Hematopoietic multipotent progenitor cell (in vitro differentiated cells): ENCODE measurements around the gene TRAF3IP1. TPM values are rescaled to one million over a fixed set of nuclear protein-coding genes. Genes with fewer than 3 reads are reported as not detected.

Experiments used
- DNase-seq, 3 donors: peaks; one replicate each; pipeline ENCODE4 v3.0.0-alpha.2; 2011 to 2015; ENCODE audit warnings: low read depth in 2 of 3, low spot score in 2 of 3
- total RNA-seq: library from RNA; depleted of rRNA; stranded (reverse); fragments of >200 nt; gene quantifications from one replicate; pipeline ENCODE4 v1.2.3, GENCODE V29; 2012

Gene TRAF3IP1
- total RNA-seq, 1 donor: 4.8 TPM

GRCh38 chr2:238286987-238287736 is 33.2 kb upstream of the TRAF3IP1 start:
- no peak for DNase-seq

GRCh38 chr2:238287737-238288649 is 32.3 kb upstream of the TRAF3IP1 start, which contains the start of gene PER2:
Gene PER2 (minus strand): TSS chr2:238288610. CDS start chr2:238277936, 10,674 bp downstream.
- DNase-seq: peak in 2 of 3 donors; percentile 83 to 87

- DNase-seq: peak; percentile 95 to 99 (median 99)
Measured at GRCh38 chr2:238288650-238289573, 31.4 kb upstream of the TRAF3IP1 start.

GRCh38 chr2:238289574-238289973 is 30.7 kb upstream of the TRAF3IP1 start:
- no peak for DNase-seq

GRCh38 chr2:238290091-238290509 is 30.2 kb upstream of the TRAF3IP1 start:
- no peak for DNase-seq

GRCh38 chr2:238290715-238291549 is 29.4 kb upstream of the TRAF3IP1 start:
- DNase-seq: no peak

GRCh38 chr2:238291550-238292281 is 28.6 kb upstream of the TRAF3IP1 start:
- no peak for DNase-seq

GRCh38 chr2:238294046-238294392 is 26.3 kb upstream of the TRAF3IP1 start:
- no peak for DNase-seq

- DNase-seq: no peak
Measured at GRCh38 chr2:238294393-238295143, 25.8 kb upstream of the TRAF3IP1 start.

GRCh38 chr2:238295144-238296112 is 24.9 kb upstream of the TRAF3IP1 start:
- no peak for DNase-seq

- DNase-seq: no peak
Measured at GRCh38 chr2:238296638-238297457, 23.5 kb upstream of the TRAF3IP1 start.

GRCh38 chr2:238299803-238300202 is 20.5 kb upstream of the TRAF3IP1 start:
- DNase-seq: no peak

GRCh38 chr2:238302087-238302486 is 18.2 kb upstream of the TRAF3IP1 start:
- no peak for DNase-seq

GRCh38 chr2:238302751-238303150 is 17.6 kb upstream of the TRAF3IP1 start:
- DNase-seq: no peak

GRCh38 chr2:238304116-238304515 is 16.2 kb upstream of the TRAF3IP1 start:
- no peak for DNase-seq
